Measurements from ENCODE around the gene RGS5.

The RGS5 gene

DNA sequence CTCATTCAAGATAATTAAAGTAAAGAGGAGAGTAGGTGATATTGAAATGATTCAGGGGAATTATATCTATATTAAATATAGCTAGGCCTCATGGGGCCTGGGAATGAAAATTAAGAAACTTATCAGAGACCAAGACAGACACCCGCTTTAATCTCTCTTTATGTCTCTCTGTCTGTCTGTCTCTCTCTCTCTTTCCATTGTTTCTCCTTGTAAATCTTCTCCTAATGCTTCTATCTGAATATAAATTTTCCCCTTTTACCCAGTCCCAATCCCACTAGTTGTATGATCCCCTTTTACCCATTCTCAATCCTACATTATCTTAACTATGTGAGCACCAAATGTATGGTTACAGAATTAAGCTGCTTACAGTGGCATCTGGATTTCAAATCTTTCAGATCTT is 61.2 kb downstream of the RGS5 start:
- DNase-seq, result no peak

DNA sequence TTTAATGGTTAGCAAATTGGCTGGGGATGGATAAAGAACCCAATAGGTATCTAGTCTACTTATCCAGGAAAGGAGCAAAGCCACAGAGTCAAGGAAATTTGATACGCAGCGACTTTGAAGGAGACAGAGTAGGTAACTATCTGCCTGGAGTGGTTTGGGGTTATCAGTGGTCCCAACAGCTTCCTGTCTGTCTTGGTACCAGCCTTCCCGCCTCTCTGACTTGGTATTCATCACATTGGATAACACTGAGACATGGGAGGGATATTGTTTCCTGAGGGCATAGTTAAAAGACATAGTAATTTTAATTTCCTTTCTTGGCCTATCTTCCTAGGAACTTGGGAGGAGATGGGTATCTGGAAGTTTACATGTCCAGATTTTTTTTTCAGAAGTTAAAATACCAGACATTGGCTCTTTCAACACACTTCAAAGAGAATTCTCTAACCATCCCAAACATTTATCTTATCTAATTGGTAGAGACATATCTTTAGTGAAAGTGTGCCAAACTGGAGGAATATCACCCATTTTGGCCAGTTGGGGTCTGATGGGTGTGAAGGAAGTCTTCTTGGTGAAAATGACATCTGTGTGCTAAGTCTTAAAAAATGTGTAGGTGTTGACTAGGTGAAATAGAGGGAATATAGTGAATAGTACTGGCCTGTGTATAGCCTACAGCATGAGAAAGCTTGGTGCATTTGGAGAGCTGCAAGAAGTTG is 65.0 kb downstream of the RGS5 start:
- no peak for DNase-seq

DNA sequence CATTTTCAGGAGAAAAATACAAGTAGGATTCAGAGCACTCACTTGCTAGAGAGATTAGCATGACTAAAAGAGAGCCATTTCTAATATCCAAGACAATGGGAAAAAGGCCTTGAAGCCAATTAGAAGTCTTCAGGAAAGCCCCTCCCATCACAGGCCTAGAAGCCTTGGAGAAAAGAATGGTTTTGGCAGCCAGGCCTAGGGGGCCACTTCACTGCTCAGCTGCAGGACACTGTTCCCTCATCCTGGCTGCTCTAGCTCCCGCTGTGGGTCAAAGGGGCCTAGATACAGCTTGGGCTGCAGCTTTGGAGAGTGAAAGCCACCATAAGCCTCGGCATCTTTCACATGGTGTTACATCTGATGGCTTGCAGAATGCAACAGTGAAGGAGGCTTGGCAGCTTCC is 70.7 kb downstream of the RGS5 start:
- no peak for DNase-seq

DNA sequence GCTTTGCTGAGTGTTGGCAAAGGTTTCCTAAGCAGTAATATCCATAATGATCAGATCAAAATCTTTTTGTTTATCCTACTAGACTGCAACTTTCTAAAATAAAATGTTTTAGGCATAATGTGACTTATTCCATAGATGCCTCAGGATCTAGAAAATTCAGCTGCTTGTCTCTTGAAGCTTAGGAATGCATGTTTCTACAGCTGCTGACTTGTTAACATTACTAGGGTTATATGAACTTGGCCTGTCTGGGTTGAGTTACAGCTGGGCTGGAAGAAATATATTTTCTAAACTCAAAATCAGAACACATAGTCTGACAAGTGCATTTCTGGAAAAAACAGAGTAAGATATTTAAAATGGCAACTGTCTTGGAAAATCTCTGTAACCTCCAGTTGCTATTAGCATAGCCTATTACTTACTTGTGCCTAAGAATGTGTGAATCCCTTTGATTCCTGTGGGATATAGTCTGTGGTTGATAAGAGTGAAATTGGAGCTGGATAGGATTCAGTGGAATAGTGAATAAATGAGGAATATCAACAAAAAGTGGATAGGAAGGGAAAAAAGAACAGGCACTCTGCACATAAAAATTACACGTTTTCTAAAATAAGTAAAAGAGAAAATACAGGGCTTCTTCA is 72.4 kb downstream of the RGS5 start:
- DNase-seq, result no peak

DNA sequence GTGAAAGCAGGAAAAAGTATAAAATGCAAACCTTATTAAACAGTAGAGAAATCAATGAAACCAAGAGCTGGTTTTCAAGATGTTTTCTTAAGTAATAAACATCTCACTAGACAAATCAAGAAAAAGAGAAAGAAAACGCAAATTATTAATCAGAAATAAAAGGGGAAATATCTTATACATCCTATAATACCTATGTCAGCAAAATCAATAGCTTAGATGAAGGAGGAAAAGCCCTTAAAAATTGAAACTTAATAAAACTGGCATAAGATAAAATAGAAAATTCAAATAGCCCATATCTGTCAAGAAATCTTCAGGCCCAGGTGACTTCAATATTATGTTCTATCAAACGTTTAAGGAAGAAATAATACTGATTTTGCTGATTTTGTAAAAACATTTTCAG is 74.4 kb downstream of the RGS5 start:
- no peak for DNase-seq

DNA sequence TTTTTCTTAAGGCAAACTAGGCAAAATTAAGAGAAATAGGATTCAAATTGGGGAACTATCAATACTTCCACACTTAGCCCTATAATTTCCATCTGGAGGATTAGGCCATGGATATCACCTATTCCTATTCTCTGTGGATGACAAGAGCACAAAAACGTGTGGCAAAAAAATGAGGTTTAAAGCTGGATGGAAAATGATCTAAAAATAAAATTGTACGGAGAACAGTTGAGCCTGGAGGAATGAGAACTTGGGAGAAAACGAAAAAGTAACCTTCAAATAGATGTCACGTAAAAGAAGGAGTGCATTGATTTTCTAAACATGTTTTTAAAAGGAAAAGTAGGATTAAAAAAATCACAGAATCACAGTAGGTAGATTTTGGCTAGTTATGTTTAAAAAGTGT is 77.9 kb downstream of the RGS5 start:
- DNase-seq, result no peak

DNA sequence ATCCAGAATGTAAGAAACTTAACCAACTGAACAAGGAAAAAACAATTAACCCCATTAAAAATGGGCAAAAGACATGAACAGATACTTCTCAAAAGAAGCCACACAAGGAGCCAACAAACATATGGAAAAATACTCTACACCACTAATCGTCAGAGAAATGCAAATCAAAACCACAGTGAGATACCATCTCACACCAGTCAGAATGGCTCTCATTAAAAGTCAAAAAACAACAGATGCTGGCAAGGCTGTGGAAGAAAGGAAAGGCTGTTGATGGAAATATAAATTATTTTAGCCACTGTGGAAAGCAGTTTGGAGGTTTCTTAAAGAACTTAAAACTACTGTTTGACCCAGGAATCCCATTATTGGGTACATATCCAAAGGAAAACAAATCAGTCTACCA is 82.3 kb downstream of the RGS5 start:
- DNase-seq, result no peak

DNA sequence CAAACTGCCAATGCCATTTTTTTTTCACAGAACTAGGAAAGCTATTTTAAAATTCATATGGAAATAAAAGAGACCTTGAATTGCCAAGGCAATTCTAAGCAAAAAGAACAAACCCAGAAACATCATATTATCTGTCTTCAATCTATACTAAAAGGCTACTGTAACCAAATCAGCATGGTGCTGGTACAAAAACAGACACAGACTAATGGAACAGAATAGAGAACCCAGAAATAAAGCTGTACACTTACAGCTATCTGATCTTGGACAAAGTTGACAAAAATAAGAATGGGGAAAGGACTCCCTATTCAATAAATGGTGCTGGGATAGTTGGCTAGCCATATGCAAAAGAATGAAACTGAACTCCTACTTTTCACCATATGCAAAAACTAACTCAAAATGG is 83.0 kb downstream of the RGS5 start:
- no peak for DNase-seq

DNA sequence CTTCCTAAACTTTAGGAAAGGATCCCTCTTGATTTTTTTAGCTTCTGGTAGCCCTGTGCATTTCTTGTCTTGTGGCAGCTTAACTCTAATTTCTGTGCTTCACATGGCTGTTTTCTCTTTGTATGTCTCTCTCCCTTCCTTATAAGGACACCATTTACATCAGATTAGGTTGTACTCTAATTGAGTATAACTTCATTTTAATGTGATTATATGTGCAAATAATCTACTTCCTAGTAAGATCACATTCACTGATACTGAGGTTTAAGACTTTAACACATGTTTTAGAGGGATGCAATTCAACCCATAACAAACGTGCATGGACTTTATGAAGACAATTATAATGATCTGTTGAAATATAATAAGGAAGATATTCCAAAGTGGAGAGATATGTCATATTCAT is 86.8 kb downstream of the RGS5 start:
- DNase-seq, result no peak

DNA sequence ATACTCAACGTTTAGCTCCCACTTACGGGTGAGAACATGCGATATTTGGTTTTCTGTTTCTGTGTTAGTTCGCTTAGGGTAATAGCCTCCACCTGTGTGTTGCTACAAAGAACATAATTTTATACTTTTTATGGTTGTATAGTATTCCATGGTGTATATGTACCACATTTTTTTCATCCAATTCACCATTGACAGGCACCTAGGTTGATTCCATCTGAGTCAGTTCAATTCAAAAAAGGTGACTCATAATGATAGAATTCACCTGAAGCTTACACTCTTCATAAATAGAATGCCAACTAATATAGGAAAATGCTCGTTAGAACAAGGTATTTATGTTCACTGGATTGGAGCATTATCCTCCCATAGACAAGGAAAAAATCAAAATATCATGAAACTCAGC is 95.1 kb downstream of the RGS5 start:
- no peak for DNase-seq

DNA sequence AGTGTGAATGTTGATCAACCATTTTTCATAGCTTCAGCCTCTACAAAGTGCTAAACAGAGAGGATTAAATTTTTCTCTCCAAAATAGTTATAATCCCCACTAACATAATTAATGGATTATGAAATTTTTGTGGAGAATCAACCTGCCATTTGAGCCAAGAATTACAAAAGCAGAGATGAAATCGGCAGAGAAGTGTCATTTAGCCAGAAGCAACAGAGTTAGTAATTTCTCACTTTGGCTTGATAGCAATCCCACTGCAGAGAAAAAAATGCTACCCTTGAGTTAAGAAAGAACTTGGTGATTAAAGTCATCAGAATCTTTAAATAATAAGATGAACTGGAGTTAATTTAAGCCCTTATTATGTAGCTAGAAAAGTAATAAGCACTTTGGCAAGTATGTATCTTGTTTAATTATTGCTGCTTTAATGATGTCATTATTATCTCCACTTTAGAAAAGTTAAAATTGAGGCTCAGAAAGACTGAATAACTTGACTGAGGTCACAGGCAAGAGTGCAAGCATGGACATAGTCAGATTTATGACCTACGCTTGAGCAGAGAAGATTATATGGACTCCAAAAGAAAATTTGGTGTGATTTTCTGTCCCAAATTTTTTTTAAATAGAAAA is 96.2 kb downstream of the RGS5 start:
- no peak for DNase-seq

DNA sequence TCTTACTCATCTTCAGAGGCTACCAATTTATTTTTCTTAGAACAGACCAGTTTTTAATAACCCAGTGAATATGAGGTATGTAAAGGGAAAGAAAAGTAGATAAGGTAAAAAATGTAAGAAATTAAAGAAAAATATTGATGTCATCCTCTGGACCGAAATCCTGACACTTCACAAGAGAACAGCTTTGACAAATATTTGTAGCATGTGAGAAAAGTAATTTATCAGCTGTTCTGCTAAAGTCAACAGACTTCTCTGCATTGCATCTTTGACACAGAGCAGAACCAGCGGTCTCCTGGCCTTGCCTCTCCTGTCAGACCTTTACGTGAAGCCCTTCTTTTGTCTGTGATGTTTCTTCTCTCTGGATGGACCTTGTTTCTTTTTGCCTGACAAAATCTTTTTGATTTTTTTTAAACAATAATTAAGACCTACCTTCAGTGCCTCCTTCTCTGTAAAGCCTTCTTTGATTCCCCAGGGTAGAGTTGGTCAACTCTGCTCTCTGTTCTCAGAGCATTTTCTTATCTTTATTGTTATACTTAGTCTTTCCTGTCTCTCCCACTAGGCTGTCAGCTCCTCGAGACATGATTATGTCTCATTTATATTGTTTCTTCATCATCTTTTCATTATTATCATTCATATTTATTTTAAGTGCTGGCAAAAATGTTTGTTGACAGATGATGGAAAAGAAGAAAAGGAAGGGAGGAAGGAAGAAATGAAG is 98.2 kb downstream of the RGS5 start:
- no peak for DNase-seq

DNA sequence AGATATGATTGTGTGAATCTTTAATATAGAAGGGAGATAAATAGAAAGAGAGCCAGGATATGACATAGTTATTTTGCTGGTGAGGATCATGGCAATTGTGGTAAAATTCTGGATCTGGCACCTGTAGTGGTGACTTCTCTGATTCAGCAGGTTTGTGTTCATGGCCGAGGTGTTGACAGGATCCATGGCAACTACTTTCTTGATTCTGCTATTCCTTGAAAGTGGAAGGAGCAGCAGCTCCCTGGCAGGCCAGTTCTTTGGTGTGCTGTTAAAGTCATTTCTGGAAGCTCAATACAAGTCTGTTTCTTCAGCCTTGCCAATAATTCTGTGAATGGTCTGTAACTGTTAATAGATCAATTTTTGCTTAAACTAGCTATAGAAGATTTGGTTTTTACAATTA is 100.1 kb downstream of the RGS5 start:
- DNase-seq, result no peak

DNA sequence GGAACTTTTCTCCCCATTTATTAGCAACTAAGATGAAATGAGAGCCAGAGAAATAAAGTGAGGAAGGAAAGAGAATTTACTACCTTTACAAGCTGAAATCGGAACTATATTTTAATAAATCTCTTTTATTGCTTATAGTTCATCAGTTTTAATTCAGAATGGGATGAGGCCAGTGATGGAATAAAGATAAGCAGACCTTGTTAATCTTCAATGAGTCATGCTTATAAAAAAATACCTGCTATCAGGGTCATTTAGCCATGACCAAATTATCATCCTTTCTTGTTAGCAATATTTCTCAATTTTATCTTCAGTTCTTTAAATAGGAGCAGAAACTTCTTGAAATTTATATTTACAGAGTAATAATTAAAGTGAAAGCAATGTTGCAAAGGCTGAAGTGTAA is 107.5 kb downstream of the RGS5 start:
- no peak for DNase-seq

DNA sequence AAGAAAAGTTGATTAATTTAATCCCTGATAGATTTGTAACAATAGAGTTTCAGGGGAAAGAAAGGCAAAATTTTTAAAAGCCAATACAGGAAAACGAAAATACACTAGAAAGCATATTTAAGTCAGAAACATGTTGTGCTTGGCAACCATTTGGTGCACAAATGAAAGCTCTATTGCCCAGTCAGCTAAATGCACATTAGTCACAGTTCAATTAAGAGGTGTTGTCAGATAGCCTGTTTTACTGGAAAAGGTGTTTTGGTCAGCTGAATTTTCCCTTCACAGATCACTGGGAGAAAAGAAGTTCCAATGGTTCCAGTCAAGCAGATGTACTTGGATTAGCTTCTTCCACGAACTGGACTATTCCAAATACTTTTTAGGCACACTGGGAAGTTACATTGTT is 108.1 kb downstream of the RGS5 start:
- no peak for DNase-seq

DNA sequence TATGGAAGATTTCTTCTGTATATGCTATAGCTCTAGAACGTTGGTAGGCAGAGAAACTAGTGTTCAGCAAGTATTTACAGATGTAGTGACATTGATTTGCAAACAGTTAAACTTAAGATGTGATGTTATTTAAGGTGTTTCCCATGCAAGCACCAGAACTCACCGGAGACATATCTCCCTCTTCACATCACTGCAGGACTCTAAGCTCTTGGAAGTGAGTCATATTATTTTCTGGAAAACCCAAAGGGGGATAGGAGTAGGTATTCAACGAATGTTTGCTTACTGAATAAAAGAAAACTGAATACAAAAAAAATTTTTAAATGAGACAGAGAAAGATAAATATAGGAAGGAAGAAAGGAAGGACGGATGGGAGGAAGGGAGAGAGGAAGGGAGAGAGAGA is 108.5 kb downstream of the RGS5 start:
- no peak for DNase-seq

DNA sequence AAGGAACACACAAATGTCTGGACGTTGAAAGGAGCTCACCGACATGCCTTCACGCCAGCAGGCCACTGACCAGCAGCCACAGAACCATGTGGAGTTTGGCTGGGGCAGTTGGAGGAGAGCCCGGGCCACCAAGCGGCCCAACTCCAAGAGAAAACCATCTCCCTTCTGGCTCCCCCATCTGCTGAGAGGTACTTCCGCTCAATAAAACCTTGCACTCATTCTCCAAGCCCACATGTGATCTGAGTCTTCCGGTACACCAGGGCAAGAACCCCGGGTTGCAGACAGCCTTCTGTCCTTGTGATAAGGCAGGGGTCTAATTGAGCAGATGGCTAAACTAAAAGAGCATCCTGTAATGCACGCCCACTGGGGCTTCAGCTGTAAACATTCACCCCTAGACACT is 109.1 kb downstream of the RGS5 start:
- DNase-seq, result no peak

DNA sequence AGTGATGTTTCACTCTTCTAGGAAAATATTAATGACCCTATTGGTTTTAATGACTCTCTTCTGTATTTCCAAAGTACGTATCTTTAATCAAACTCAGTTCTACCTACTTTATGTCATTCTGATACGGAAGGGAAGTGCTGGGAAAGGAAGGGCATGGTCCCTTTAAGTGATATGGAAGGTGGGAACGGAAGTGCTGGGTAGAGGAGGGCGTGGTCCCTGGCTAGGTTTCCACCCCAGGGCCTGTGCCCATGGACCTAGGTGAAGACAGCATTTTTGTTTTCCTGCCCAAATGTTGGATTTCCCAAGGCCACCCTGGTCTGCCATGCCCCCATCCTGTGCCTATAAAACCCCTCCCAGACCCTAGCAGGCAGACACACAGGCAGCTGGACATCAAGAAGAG is 109.5 kb downstream of the RGS5 start:
- no peak for DNase-seq

Data from CD4-positive, alpha-beta T cell treated with Interleukin-21 for 1 hour (primary cell).